ENCODE measurements around the gene CRYBA2.

The CRYBA2 gene

DNA sequence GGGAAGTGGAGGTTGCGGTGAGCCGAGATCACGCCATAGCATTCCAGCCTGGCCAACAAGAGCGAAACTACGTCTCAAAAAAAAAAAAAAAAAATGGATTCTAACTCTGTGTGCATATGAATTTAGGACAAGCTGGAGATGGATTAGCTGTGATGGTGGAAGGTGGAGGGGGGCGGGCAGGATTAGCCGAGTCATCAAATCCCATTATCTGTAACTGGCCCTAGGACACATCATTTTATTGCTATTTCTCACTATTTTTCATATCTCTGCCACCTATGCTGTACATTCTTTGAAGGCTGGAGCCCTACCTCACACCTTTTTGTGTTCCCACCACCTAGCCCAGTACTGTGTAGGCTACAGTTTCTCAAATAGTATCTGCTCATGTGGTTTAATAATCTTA, 41.1 kb downstream of the CRYBA2 start:
- DNase-seq = no peak

GRCh38 chr2:218946621-218947020, 46.6 kb downstream of the CRYBA2 start:
- no peak for DNase-seq

DNA sequence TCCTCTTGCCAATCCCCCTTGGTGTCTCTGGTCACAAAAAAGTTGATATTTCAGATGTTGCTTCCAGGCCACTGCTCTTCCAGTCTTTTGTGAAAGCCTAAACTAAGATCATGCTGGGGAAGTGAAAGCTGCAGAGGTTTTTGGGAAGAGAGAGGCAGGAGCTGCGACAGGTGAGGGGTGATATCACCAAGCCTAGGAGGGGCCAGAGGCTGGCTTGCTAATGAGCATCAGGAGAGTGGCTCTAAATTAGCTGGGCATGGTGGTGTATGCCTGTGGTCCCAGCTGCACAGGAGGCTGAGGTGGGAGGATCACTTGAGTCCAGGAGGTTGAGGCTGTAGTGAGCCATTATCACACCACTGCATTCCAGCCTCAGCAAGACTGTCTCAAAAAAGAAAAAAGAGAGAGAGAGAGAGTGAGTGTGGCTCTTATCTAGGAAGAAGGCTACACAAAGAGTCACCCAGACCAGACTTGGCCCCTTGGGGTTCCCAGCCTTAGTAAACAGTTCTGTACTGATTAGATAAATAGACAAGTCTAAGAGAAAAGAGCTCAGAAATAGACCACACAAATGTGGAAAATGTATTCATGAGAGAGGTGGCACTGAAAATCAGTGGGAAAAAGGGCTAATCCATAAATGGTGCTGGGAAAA, 48.3 kb downstream of the CRYBA2 start:
- no peak for DNase-seq

All from NCI-H524 (cell line).